HepG2 (cell line): ENCODE measurements around the gene PRR29. TPM values are rescaled to one million over a fixed set of nuclear protein-coding genes. Genes with fewer than 3 reads are reported as not detected.

Experiments
- FOXK1 ChIP-seq: sonication (generic); formaldehyde crosslinking; IDR thresholded peaks from 2 replicates; pipeline ENCODE4 v1.4.0; 2020; ENCODE audit warnings: low read depth, missing genetic modification reagents, borderline replicate concordance
- ISX ChIP-seq: sonication (generic); formaldehyde crosslinking; conservative IDR thresholded peaks from 2 replicates; pipeline ENCODE4 v1.5.0; 2020; ENCODE audit warnings: missing genetic modification reagents
- JUND ChIP-seq: sonication (generic); formaldehyde crosslinking; IDR thresholded peaks from 2 replicates; pipeline ENCODE4 v1.8.0; 2022; ENCODE audit warnings: mild to moderate bottlenecking, missing genetic modification reagents
- MIXL1 ChIP-seq: IDR thresholded peaks from 2 replicates; pipeline ENCODE4 v1.6.1; 2016
- PHF8 ChIP-seq: sonication (generic); formaldehyde crosslinking; IDR thresholded peaks from 2 replicates; pipeline ENCODE4 v1.5.0; 2020; ENCODE audit warnings: missing genetic modification reagents
- POLR2G ChIP-seq: fragments of 200-400 bp; formaldehyde crosslinking; IDR thresholded peaks from 2 replicates; pipeline ENCODE4 v1.6.1; 2018; ENCODE audit warnings: mild to moderate bottlenecking, low read depth, low read length, moderate library complexity
- PRMT3 ChIP-seq: sonication (generic); formaldehyde crosslinking; IDR thresholded peaks from 2 replicates; pipeline ENCODE4 v1.8.1; 2022; ENCODE audit warnings: low read depth, mild to moderate bottlenecking, moderate library complexity, missing genetic modification reagents, borderline replicate concordance
- RFXANK ChIP-seq: IDR thresholded peaks from 2 replicates; pipeline ENCODE4 v1.6.1; 2016
- ZBTB1 ChIP-seq: sonication (generic); formaldehyde crosslinking; IDR thresholded peaks from 2 replicates; pipeline ENCODE4 v1.4.0; 2020; ENCODE audit warnings: missing genetic modification reagents, borderline replicate concordance
- ZBTB20 ChIP-seq: sonication (generic); formaldehyde crosslinking; IDR thresholded peaks from 2 replicates; pipeline ENCODE4 v1.8.1; 2023; ENCODE audit warnings: missing genetic modification reagents, low read depth, mild to moderate bottlenecking, borderline replicate concordance
- ZBTB21 ChIP-seq: sonication (generic); formaldehyde crosslinking; IDR thresholded peaks from 2 replicates; pipeline ENCODE4 v1.4.0; 2020; ENCODE audit warnings: missing genetic modification reagents
- ZKSCAN5 ChIP-seq: sonication (generic); formaldehyde crosslinking; IDR thresholded peaks from 2 replicates; pipeline ENCODE4 v1.5.1; 2020; ENCODE audit warnings: mild to moderate bottlenecking, missing genetic modification reagents
- ZNF121 ChIP-seq: sonication (generic); formaldehyde crosslinking; IDR thresholded peaks from 2 replicates; pipeline ENCODE4 v1.5.0; 2020; ENCODE audit warnings: mild to moderate bottlenecking, missing genetic modification reagents
- ZNF205 ChIP-seq: IDR thresholded peaks from 2 replicates; pipeline ENCODE4 v1.6.1; 2018; ENCODE audit warnings: missing biosample characterization, missing genetic modification reagents
- ZNF331 ChIP-seq: sonication (generic); formaldehyde crosslinking; IDR thresholded peaks from 2 replicates; pipeline ENCODE4 v1.4.0; 2020; ENCODE audit warnings: missing genetic modification reagents
- ZNF598 ChIP-seq: sonication (generic); formaldehyde crosslinking; IDR thresholded peaks from 2 replicates; pipeline ENCODE4 v1.5.1; 2020; ENCODE audit warnings: mild to moderate bottlenecking, missing genetic modification reagents, borderline replicate concordance
- ZNF616 ChIP-seq: sonication (generic); formaldehyde crosslinking; IDR thresholded peaks from 2 replicates; pipeline ENCODE4 v1.5.0; 2020; ENCODE audit warnings: low read depth, mild to moderate bottlenecking, missing genetic modification reagents
- ZNF720 ChIP-seq: sonication (generic); formaldehyde crosslinking; IDR thresholded peaks from 2 replicates; pipeline ENCODE4 v1.4.0; 2020; ENCODE audit warnings: missing genetic modification reagents
- polyA plus RNA-seq, 8 experiments: library from polyadenylated mRNA; depleted of rRNA in 3 of 8; stranded (reverse) in 7 of 8; unstranded in 1 of 8; fragments of >200 nt; fragmentation: Illumina TruSeq in 4 of 8; extraction: Trizol in 4 of 8; gene quantifications; 2 replicates each; pipeline versions ENCODE4 v1.2.1 to v1.2.3, GENCODE V29; 2011 to 2016; ENCODE audit warnings: low read depth in 4 of 8, missing spikeins in 1 of 8, mixed read lengths in 1 of 8; ENCODE audit not compliant: insufficient read depth in 1 of 8
- total RNA-seq, 5 experiments: library from RNA; depleted of rRNA; stranded (reverse); fragments of >200 nt; fragmentation: Illumina TruSeq; extraction: Trizol; gene quantifications; 2 replicates each; pipeline ENCODE4 v1.2.3, GENCODE V29; 2016; ENCODE audit warnings: low read depth in 1 of 5
- TF ChIP-seq, protein P1 (sequence below): IDR thresholded peaks from 2 replicates; pipeline ENCODE4 v1.6.1; 2012; ENCODE audit warnings: low read depth, low read length, improper control_type of control experiment
- TF ChIP-seq, protein P2 (sequence below): sonication (generic); formaldehyde crosslinking; IDR thresholded peaks from 2 replicates; pipeline ENCODE4 v1.4.0; 2020; ENCODE audit warnings: missing genetic modification reagents, mild to moderate bottlenecking, borderline replicate concordance
- TF ChIP-seq, protein P3 (sequence below): sonication (generic); formaldehyde crosslinking; conservative IDR thresholded peaks from 2 replicates; pipeline ENCODE4 v1.8.0; 2022; ENCODE audit warnings: missing genetic modification reagents
- TF ChIP-seq, protein P4 (sequence below): sonication (generic); formaldehyde crosslinking; IDR thresholded peaks from 2 replicates; pipeline ENCODE4 v1.8.0; 2022; ENCODE audit warnings: missing genetic modification reagents, low read depth, mild to moderate bottlenecking, borderline replicate concordance
- TF ChIP-seq, protein P5 (sequence below): sonication (generic); formaldehyde crosslinking; IDR thresholded peaks from 2 replicates; pipeline ENCODE4 v1.4.0; 2020; ENCODE audit warnings: missing genetic modification reagents

PRR29 gene
- total and polyA plus RNA-seq, 2 of the 13 experiments (the other 11 are each of a cell fraction or from before 2014, with no cell fraction given), result 0.07 to 0.20 TPM

DNA sequence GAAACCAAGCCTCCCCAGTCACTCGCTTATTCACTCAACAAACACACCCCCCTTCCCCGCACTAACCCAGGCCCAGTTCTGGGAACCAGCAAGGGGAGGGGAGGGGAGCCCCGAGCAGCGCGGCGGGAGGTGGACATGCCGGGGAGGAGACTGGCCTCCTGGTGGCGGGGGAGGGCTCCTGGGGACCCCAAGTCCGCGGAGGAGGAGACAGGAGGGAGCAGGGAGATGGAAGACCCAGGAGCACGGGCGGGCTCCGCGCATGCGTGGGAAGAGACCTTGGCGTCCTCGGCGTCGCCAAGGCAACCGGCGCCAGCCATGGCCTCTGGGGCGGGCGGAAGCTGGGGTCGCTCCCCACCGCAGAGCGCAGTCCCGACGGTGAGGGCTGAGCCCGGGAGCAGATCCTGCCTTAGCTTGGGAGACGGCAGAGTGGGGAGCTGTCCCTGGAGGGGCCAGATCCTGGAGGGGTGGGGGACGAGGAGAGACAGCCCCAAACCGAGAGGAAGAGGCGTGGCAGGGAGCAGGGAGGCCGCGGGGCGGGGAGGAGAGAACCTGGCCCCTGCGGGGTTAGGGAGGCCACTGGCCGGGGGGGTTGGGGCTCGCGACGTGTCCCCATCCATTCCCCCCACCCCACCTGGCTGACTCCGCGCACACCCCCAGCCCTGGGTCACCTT is at the start of gene PRR29 (continued):
- TF ChIP-seq PRMT3 (CRISPR knock-in tag), result no peak
- peak; percentile 39; the same call in 1 of the 2 replicates for TF ChIP-seq FOXK1 (CRISPR knock-in tag)
- TF ChIP-seq ZNF331, result no peak
- TF ChIP-seq, protein P1, sequence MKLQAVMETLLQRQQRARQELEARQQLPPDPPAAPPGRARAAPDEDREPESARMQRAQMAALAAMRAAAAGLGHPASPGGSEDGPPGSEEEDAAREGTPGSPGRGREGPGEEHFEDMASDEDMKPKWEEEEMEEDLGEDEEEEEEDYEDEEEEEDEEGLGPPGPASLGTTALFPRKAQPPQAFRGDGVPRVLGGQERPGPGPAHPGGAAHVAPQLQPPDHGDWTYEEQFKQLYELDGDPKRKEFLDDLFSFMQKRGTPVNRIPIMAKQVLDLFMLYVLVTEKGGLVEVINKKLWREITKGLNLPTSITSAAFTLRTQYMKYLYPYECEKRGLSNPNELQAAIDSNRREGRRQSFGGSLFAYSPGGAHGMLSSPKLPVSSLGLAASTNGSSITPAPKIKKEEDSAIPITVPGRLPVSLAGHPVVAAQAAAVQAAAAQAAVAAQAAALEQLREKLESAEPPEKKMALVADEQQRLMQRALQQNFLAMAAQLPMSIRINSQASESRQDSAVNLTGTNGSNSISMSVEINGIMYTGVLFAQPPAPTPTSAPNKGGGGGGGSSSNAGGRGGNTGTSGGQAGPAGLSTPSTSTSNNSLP, result 0 out of 2 replicates have a peak, but pooled peaks have one; percentile 6
- no peak for TF ChIP-seq ZNF720 (CRISPR knock-in tag)
- peak; percentile 48; the same call in 1 of the 2 replicates for TF ChIP-seq ZNF616
- TF ChIP-seq, protein P2, sequence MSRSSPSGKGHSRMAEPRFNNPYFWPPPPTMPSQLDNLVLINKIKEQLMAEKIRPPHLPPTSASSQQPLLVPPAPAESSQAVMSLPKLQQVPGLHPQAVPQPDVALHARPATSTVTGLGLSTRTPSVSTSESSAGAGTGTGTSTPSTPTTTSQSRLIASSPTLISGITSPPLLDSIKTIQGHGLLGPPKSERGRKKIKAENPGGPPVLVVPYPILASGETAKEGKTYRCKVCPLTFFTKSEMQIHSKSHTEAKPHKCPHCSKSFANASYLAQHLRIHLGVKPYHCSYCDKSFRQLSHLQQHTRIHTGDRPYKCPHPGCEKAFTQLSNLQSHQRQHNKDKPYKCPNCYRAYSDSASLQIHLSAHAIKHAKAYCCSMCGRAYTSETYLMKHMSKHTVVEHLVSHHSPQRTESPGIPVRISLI (CRISPR knock-in tag), result no peak
- no peak for TF ChIP-seq ZBTB20
- no peak for TF ChIP-seq ZBTB1
- 0 out of 2 replicates have a peak, but pooled peaks have one; percentile 46 for TF ChIP-seq ZNF598 (CRISPR knock-in tag)
- TF ChIP-seq JUND (CRISPR knock-in tag), result no peak
- TF ChIP-seq MIXL1, result no peak
- TF ChIP-seq RFXANK (CRISPR knock-in tag), result no peak
- TF ChIP-seq, protein P3, sequence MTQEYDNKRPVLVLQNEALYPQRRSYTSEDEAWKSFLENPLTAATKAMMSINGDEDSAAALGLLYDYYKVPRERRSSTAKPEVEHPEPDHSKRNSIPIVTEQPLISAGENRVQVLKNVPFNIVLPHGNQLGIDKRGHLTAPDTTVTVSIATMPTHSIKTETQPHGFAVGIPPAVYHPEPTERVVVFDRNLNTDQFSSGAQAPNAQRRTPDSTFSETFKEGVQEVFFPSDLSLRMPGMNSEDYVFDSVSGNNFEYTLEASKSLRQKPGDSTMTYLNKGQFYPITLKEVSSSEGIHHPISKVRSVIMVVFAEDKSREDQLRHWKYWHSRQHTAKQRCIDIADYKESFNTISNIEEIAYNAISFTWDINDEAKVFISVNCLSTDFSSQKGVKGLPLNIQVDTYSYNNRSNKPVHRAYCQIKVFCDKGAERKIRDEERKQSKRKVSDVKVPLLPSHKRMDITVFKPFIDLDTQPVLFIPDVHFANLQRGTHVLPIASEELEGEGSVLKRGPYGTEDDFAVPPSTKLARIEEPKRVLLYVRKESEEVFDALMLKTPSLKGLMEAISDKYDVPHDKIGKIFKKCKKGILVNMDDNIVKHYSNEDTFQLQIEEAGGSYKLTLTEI (CRISPR knock-in tag), result no peak
- TF ChIP-seq ZNF205 (CRISPR knock-in tag), result no peak
- TF ChIP-seq, protein P4, sequence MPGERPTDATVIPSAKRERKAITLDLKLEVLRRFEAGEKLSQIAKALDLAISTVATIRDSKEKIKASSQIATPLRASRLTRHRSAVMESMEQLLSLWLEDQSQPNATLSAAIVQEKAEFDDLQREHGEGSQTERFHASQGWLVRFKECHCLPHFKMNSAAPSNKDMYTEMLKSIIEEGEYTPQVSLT, result no peak
- TF ChIP-seq, protein P5, sequence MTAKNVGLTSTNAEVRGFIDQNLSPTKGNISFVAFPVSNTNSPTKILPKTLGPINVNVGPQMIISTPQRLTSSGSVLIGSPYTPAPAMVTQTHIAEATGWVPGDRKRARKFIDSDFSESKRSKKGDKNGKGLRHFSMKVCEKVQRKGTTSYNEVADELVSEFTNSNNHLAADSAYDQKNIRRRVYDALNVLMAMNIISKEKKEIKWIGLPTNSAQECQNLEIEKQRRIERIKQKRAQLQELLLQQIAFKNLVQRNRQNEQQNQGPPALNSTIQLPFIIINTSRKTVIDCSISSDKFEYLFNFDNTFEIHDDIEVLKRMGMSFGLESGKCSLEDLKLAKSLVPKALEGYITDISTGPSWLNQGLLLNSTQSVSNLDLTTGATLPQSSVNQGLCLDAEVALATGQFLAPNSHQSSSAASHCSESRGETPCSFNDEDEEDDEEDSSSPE (CRISPR knock-in tag), result 0 out of 2 replicates have a peak, but pooled peaks have one; percentile 43
- TF ChIP-seq ZNF121 (CRISPR knock-in tag), result no peak
- TF ChIP-seq POLR2G, result no peak
- no peak for TF ChIP-seq ISX (CRISPR knock-in tag)
- TF ChIP-seq ZKSCAN5 (CRISPR knock-in tag), result no peak
- TF ChIP-seq PHF8 (CRISPR knock-in tag), result 0 out of 2 replicates have a peak, but pooled peaks have one; percentile 52
- no peak for TF ChIP-seq ZBTB21 (CRISPR knock-in tag)
